Measurements from ENCODE around the gene YOD1.

The YOD1 gene

GRCh38 chr1:207029701-207030521 lies 21.1 kb downstream of the YOD1 start:
- Histone ChIP-seq H3K9me3 (ENCODE audit: low read length) (no peaks in the 10 kb centered on the region), H3K79me2 (ENCODE audit: insufficient read depth, low read length) (no peaks in the 10 kb centered on the region), H4K20me1 (ENCODE audit: insufficient read depth, low read length) (no peaks in the 10 kb centered on the region), H3K4me3 (ENCODE audit: low read depth, low read length, poor library complexity, severe bottlenecking) (no peak overlapping the region), H3K27me3 (ENCODE audit: insufficient read depth, low read length) (no peaks in the 10 kb centered on the region), H3K9ac (ENCODE audit: low read length) (no peak overlapping the region), H3K9me2 (ENCODE audit: low read depth, low read length) (no peaks in the 10 kb centered on the region), H3K27ac (ENCODE audit: low read depth, low read length, poor library complexity, severe bottlenecking) (no peak overlapping the region), H3K4me2 (ENCODE audit: low read length) (no peak overlapping the region), H3K4me1 (ENCODE audit: insufficient read depth, low read length, severe bottlenecking) (no peaks in the 10 kb centered on the region), H3K36me3 (ENCODE audit: insufficient read depth, low read length) (no peaks in the 10 kb centered on the region), H2AFZ (ENCODE audit: low read length) (no peak overlapping the region), H3F3A (ENCODE audit: insufficient read depth, low read length) (no peaks in the 10 kb centered on the region)
- no peak for TF ChIP-seq EZH2 (IDR thresholded peaks at IDR 0.05; ENCODE audit: borderline replicate concordance, low read length)
- TF ChIP-seq CTCF (IDR thresholded peaks at IDR 0.05; ENCODE audit: low read length): no peak

- H3F3A ChIP-seq (ENCODE audit: insufficient read depth, low read length): no peaks in the 10 kb centered on the region
- H3K9me2 ChIP-seq (ENCODE audit: low read depth, low read length): no peaks in the 10 kb centered on the region
- no peak overlapping the region for H3K27ac ChIP-seq (ENCODE audit: low read depth, low read length, poor library complexity, severe bottlenecking)
- H3K9ac ChIP-seq (ENCODE audit: low read length): no peak overlapping the region
- no peak overlapping the region for H3K4me3 ChIP-seq (ENCODE audit: low read depth, low read length, poor library complexity, severe bottlenecking)
- no peak overlapping the region for H3K4me2 ChIP-seq (ENCODE audit: low read length)
- no peaks in the 10 kb centered on the region for H3K4me1 ChIP-seq (ENCODE audit: insufficient read depth, low read length, severe bottlenecking)
- H3K27me3 ChIP-seq (ENCODE audit: insufficient read depth, low read length): no peaks in the 10 kb centered on the region
- H3K9me3 ChIP-seq (ENCODE audit: low read length): no peaks in the 10 kb centered on the region
- no peaks in the 10 kb centered on the region for H4K20me1 ChIP-seq (ENCODE audit: insufficient read depth, low read length)
- H2AFZ ChIP-seq (ENCODE audit: low read length): no peak overlapping the region
- TF ChIP-seq CTCF (IDR thresholded peaks at IDR 0.05; ENCODE audit: low read length): no peak
- no peak for TF ChIP-seq EZH2 (IDR thresholded peaks at IDR 0.05; ENCODE audit: borderline replicate concordance, low read length)
- H3K36me3 ChIP-seq (ENCODE audit: insufficient read depth, low read length): no peaks in the 10 kb centered on the region
- H3K79me2 ChIP-seq (ENCODE audit: insufficient read depth, low read length): no peaks in the 10 kb centered on the region
Measured at GRCh38 chr1:207028884-207029650, 21.9 kb downstream of the YOD1 start.

GRCh38 chr1:207027921-207028320 lies 23.1 kb downstream of the YOD1 start:
- Histone ChIP-seq H3K4me3 (ENCODE audit: low read depth, low read length, poor library complexity, severe bottlenecking) (no peak overlapping the region), H3K79me2 (ENCODE audit: insufficient read depth, low read length) (no peaks in the 10 kb centered on the region), H3K27me3 (ENCODE audit: insufficient read depth, low read length) (no peaks in the 10 kb centered on the region), H3K9ac (ENCODE audit: low read length) (no peak overlapping the region), H3K9me3 (ENCODE audit: low read length) (no peaks in the 10 kb centered on the region), H2AFZ (ENCODE audit: low read length) (no peak overlapping the region), H3K4me1 (ENCODE audit: insufficient read depth, low read length, severe bottlenecking) (no peaks in the 10 kb centered on the region), H3K4me2 (ENCODE audit: low read length) (no peak overlapping the region), H3K27ac (ENCODE audit: low read depth, low read length, poor library complexity, severe bottlenecking) (no peak overlapping the region), H3K36me3 (ENCODE audit: insufficient read depth, low read length) (no peaks in the 10 kb centered on the region), H3F3A (ENCODE audit: insufficient read depth, low read length) (no peaks in the 10 kb centered on the region), H3K9me2 (ENCODE audit: low read depth, low read length) (no peaks in the 10 kb centered on the region), H4K20me1 (ENCODE audit: insufficient read depth, low read length) (no peaks in the 10 kb centered on the region)
- TF ChIP-seq CTCF (IDR thresholded peaks at IDR 0.05; ENCODE audit: low read length) (no peak), EZH2 (IDR thresholded peaks at IDR 0.05; ENCODE audit: borderline replicate concordance, low read length) (no peak)
